Measurements from ENCODE around the gene RGL1.

DNA sequence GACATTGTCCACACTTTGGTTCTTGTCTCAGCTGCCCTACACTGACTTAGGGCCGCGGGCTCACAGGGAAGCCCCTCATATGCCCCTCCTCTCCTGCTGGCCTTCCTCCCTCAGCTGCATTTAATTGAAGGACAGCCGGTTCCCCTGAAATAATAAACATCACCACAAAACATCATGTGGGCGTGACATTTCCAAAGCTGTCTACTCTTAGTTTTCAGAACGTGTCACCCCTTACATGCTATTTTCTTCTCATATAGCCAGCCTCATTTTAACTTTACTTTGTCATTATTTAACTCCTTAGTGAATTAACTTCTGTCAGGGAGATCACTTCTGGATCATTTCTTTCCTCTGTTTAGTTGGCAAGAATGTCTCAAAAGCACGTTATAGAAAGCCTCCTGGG is 129.4 kb downstream of the RGL1 start:
- no peak for TF ChIP-seq YY1 (IDR thresholded peaks at IDR 0.05; ENCODE audit: insufficient read depth, insufficient read length)
- TF ChIP-seq SUZ12 (IDR thresholded peaks at IDR 0.05; ENCODE audit: extremely low read depth, insufficient read depth, insufficient read length): no peak
